ENCODE data around the gene CAMK1D.
"Not testable (repeated sequence)": the region's sequence is repeated elsewhere in the genome, so short reads cannot be mapped to it uniquely, and the experiment has no call there.

The CAMK1D gene

DNA sequence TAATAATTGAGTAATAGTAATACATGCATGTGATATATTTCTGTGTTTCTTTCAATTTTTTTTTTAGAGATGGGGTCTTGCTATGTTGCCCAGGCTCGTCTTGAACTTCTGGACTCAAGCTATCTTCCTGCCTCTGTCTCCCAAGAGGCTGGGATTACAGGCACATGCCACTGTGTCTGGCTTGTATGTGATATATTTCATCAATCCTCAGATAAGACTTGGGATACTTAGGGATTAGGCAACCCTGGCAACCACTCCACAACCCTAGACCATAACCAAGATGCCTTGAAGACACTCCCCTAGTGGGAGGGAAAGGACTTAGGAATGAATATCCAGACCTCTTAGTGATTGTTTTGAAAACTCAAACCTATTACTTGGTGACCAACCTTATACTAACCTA is 497.4 kb downstream of the CAMK1D start:
- no peak for DNase-seq (ENCODE audit: low read depth in 2 of 2)

DNA sequence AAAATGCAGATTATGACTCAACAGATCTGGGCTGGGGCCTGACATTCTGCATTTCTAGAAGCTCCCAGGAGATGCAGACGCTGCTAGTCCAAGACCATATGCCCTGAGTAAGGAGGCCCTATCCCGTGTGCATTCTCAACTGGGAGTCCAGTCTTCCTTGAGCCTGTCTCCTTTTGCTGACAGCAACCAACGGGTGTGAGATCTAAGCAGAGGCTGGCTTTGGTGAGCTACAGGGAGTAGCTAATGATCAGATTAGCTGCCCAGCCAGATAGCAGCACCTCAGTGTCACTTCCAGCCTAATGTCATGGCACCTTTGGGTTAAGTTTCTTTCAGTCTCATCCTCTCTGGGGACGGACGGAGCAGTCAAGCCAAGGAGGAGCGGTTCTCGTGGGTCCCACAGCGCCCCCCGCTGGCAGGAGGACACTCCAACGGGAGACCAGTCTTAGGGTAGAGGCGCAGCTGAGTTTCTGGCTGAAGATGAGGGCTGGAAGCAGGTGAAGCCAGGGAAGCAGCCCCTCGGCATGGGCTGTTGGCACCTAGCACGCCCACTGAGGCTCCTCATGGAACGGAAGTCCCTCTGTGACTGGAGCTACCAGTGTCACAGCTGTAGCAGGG is 498.1 kb downstream of the CAMK1D start:
- DNase-seq (ENCODE audit: low read depth in 2 of 2): no peak

DNA sequence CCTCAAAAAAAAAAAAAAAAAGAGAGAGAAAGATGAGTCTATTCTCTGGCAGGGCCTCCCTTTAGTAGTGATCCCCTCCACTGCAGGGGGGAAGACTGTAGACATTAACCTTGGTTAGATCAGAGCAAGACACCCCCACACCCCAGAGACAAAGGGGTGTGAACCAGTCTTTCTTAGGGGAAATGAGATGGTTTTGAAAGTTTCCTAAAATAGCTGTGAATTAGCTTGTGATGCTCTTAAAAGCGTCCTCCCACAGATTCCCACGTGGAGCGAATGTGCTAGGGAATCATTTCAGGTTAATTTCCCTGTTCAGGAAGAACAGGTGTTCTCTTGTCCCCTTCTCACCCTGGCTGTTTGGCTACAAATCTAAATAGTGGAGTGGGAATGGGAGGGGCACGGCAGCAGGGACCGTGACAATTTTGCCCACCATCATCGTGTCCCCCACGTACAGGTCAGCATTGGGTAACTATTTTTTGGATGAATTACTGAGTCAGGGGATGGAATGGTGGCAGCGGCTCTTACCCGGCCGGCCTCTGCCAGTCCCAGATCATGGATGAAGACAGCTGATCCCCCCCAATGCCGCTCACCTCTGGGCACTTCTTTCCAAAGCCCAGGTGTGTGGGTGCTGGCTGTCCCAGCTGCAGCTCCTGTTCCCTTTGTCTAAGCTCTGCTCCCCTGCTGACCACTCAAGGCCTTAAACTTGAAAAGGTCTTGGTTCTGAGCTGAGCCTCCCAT is 499.3 kb downstream of the CAMK1D start:
- DNase-seq (ENCODE audit: low read depth in 2 of 2): no peak

GRCh38 chr10:12849319-12850181 is 500.2 kb downstream of the CAMK1D start:
- DNase-seq (ENCODE audit: low read depth in 2 of 2): no peak

DNA sequence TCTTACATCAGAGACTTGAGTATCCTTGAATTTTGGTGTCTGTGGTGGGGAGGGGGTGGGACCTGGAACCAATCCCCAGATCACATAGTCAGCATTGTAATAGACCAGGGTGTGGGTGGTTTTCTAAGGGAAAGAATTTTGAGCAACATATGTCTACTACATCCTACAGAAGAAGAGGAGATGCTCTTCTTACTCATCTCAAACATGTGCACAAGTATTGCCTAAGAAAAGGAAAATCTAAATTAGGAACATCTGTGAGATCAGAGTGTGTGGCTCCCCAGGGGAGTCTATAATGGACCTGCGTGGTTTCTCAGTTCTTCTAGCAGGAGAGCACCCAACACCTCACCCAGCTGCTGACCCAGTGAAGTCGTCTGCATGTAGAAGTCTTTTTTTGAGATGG is 503.3 kb downstream of the CAMK1D start:
- no peak for DNase-seq (ENCODE audit: low read depth in 2 of 2)

GRCh38 chr10:12854988-12855387 is 505.6 kb downstream of the CAMK1D start:
- DNase-seq (ENCODE audit: low read depth in 2 of 2): no peak

- DNase-seq (ENCODE audit: low read depth in 2 of 2): no peak
Measured at GRCh38 chr10:12862459-12862858, 513.1 kb downstream of the CAMK1D start.

GRCh38 chr10:12865515-12865914 is 516.2 kb downstream of the CAMK1D start:
- DNase-seq (ENCODE audit: low read depth in 2 of 2): not testable (repeated sequence)

DNA sequence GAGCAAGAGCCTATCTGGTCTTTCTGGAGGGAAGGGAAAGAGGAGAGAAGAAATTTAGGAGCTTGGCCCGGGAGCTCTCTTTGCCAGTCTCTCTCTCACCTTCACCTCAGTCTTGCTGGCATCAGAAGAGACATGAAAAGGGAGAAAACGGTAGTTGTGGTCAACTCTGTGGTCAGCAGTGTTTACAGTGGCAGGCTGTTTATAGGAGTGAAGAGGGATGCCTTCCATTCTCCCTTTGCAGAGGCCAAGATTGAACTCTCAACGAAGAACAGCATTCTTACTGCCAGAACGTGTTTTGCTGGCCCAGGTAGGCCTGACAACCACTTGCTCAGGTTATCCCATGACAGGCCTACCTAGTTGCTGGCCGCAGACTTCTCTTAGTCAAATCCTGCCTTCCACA is 518.9 kb downstream of the CAMK1D start:
- no peak for DNase-seq (ENCODE audit: low read depth in 2 of 2)

GRCh38 chr10:12869427-12869826 is 520.1 kb downstream of the CAMK1D start:
- no peak for DNase-seq (ENCODE audit: low read depth in 2 of 2)

DNA sequence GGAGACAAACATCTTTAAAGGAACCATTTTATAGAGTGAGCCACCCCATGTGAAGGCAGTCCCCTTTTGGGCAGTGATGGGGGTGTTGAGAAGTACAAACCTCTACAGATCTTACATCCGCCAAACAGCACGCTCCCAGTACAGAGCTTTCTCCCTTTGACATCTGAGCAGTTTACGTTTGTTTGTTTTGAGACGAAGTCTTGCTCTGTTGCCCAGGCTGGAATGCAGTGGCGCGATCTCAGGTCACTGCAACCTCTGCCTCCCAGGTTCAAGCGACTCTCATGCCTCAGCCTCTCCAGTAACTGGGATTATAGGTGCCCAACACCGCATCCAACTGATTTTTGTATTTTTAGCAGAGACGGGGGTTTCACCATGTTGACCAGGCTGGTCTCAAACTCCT is 523.2 kb downstream of the CAMK1D start:
- no peak for DNase-seq (ENCODE audit: low read depth in 2 of 2)

DNA sequence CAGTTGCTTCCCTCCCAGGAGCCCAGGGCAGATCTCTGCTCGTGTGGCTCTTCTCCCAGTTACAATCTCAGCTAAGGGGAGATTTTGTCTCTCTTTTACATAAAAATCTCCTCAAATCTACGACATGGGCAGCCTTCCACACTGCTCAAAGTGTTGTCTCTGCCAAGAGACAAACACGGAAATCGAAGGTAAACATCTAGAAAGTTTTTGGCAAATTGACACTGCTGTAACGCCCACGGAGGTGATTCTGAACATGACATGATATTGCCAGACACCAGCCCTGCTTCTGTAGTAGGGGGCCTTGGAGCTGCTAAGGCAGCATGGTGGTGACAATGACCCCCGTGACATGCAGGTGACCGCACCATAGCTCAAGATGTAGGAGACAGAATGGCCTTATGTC is 523.8 kb downstream of the CAMK1D start:
- no peak for DNase-seq (ENCODE audit: low read depth in 2 of 2)

GRCh38 chr10:12874501-12874900 is 525.2 kb downstream of the CAMK1D start:
- DNase-seq (ENCODE audit: low read depth in 2 of 2): no peak

- no peak for DNase-seq (ENCODE audit: low read depth in 2 of 2)
Measured at GRCh38 chr10:12875100-12875499, 525.8 kb downstream of the CAMK1D start.

- no peak for DNase-seq (ENCODE audit: low read depth in 2 of 2)
Measured at GRCh38 chr10:12876266-12876665, 526.9 kb downstream of the CAMK1D start.

- DNase-seq (ENCODE audit: low read depth in 2 of 2): no peak
Measured at GRCh38 chr10:12877150-12877549, 527.8 kb downstream of the CAMK1D start.

GRCh38 chr10:12880423-12880822 is 531.1 kb downstream of the CAMK1D start:
- DNase-seq (ENCODE audit: low read depth in 2 of 2): no peak

- DNase-seq (ENCODE audit: low read depth in 2 of 2): no peak
Measured at GRCh38 chr10:12884851-12885250, 535.5 kb downstream of the CAMK1D start.

Measured in stimulated activated CD8-positive, alpha-beta memory T cell treated with anti-CD3 and anti-CD28 coated beads, Interleukin-15, amount 100 ng/mL, for 4 hours (primary cell).